K562 treated with DMSO at 1 percent for 48 hours (cell line): ENCODE measurements around the gene GOSR2. TPM values are rescaled to one million over a fixed set of nuclear protein-coding genes. Genes with fewer than 3 reads are reported as not detected.

Experiments used
- total RNA-seq: library from RNA; unstranded; fragments of 300-600 nt; gene quantifications from 2 replicates; pipeline ENCODE4 v1.2.3, GENCODE V29; 2022; ENCODE audit warnings: low replicate concordance; ENCODE audit errors: extremely low read depth

The GOSR2 gene
- total RNA-seq, result not detected in 2 replicates

GRCh38 chr17:46922804-46923635, at the start of gene GOSR2:
Gene GOSR2 (plus strand): TSS chr17:46923160. CDS start chr17:46923193, 33 bp downstream.

GRCh38 chr17:46979147-46979863, 56.3 kb downstream of the GOSR2 start, which contains the start of gene RPRML:
Gene RPRML (minus strand): TSS chr17:46979253. CDS start chr17:46979007, 246 bp downstream.

Other genes with a start within 250 kb of the GOSR2 start
- gene WNT3, start 104.5 kb upstream of the GOSR2 start, total RNA-seq, result not detected in 2 replicates
- gene WNT9B, start 71.6 kb upstream of the GOSR2 start, total RNA-seq, result not detected in 2 replicates
- not detected in 2 replicates for gene RPRML, start 56.1 kb downstream of the GOSR2 start, total RNA-seq